Nephron (organoid): ENCODE results near the gene PRR5L.

Experiments
- H3K27ac Mint-ChIP-seq, 3 experiments: 2 replicates each; pipeline ENCODE4 v1.8.0; 2020; ENCODE audit warnings: mixed read lengths in 3 of 3, mild to moderate bottlenecking in 2 of 3, moderate library complexity in 1 of 3
- H3K27me3 Mint-ChIP-seq: 2 replicates; pipeline ENCODE4 v1.8.0; 2021; ENCODE audit warnings: low read depth, mild to moderate bottlenecking, moderate library complexity, mixed read lengths
- H3K36me3 Mint-ChIP-seq: 2 replicates; pipeline ENCODE4 v1.8.0; 2020; ENCODE audit warnings: low read depth, mixed read lengths
- H3K4me1 Mint-ChIP-seq: 2 replicates; pipeline ENCODE4 v1.8.0; 2020; ENCODE audit warnings: mixed read lengths
- H3K4me3 Mint-ChIP-seq, 3 experiments: 2 replicates each; pipeline ENCODE4 v1.8.0; 2020; ENCODE audit warnings: mild to moderate bottlenecking in 3 of 3, mixed read lengths in 3 of 3, moderate library complexity in 2 of 3
- H3K9me3 Mint-ChIP-seq: 2 replicates; pipeline ENCODE4 v1.8.0; 2020; ENCODE audit warnings: mixed read lengths
- CTCF ChIP-seq, 3 experiments: fragments of 200-600 bp; sonication (generic); IDR thresholded peaks; one replicate each; pipeline ENCODE4 v1.5.0; 2021; ENCODE audit warnings: antibody characterized with exemption in 3 of 3; ENCODE audit not compliant: unreplicated experiment in 3 of 3

PRR5L gene

DNA sequence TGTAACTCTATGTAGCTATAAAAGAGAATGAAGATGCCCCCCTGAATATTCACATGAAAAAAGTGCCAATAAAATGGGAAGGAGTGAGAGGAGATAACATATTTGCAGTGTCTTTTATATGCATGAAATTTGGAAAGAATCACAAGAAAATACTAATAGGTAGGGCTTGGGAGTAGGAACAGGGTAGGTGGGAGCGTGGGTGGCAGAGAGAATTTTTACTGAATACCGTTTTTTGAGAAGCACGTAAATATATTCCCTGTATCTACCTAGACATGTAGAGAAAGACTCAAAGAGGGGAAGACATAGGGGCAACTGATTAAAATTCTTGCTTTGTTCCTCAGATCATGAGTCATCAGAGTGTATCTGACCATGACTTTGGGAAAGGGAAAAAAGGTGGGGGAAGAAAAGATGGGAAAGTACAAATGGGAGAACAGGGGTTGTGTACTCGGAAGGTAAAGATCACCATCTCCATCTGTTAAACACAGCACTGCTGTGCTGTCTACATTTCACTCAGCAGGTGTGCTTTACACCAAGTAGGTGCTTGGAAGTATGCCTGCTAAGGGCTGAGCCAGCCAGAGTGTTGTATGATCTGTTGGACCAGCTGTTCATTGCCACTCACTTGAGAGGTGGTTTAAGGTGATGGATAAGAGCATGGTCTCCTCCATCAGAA is 16.0 kb downstream of the PRR5L start:
- Mint-ChIP-seq H3K4me3 (no peak overlapping the region), H3K36me3 (no peaks in the 10 kb centered on the region), H3K27me3 (peaks cover 13% of the 10 kb centered on the region), H3K27ac (no peak overlapping the region), H3K9me3 (no peaks in the 10 kb centered on the region), H3K4me1 (peaks cover 29% of the 10 kb centered on the region)
- no peak for TF ChIP-seq CTCF (IDR thresholded peaks at IDR 0.05; ENCODE audit: unreplicated experiment in 3 of 3)

DNA sequence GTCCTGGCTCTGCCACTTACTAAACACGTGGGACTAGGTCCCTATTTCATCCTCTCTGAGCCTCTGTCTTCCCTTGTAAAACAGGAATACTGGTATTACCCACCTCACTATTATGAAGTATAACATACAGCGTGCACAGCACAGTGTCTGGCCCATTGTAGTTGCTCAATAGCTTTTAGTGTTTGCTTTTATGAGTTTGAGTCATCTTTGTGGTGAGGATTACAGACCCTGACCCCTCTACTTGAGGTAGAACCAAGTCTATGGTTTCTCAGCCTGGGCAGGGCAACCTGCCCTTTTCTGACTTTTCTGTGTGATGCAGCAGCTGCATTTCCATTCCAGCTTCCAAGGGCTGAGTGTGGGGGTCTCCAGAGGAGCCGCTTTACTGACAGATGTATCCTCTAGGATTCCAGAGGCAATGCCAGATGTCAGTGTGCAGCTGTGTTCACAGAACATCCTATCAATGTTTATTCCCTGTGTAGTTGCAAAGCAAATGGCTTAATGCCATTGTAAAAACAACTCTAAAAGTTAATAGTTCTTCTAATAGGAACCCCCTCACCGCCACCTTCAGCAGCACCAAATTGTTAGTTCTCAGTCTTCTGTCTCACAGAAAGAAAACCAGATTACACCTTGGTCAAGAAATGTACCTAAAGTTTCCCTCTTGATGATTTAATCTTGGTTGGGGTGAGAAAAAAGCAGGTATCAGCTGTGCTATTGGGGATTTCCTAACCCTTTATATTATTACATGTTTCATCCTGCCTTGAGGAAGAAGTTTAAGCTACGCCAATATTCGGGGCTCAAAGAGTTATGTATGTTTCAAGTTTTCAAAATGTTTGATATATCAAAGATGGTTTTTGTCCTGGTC is 16.8 kb downstream of the PRR5L start:
- Mint-ChIP-seq H3K27ac (no peak overlapping the region), H3K4me3 (no peak overlapping the region), H3K9me3 (no peaks in the 10 kb centered on the region), H3K4me1 (peaks cover 29% of the 10 kb centered on the region), H3K27me3 (peaks cover 13% of the 10 kb centered on the region), H3K36me3 (no peaks in the 10 kb centered on the region)
- TF ChIP-seq CTCF (IDR thresholded peaks at IDR 0.05; ENCODE audit: unreplicated experiment in 3 of 3) = no peak

GRCh38 chr11:36313750-36314433 is 17.8 kb downstream of the PRR5L start:
- H3K4me3 Mint-ChIP-seq = no peak overlapping the region
- H3K27me3 Mint-ChIP-seq = peaks cover 9% of the 10 kb centered on the region
- no peak for TF ChIP-seq CTCF (IDR thresholded peaks at IDR 0.05; ENCODE audit: unreplicated experiment in 3 of 3)
- H3K9me3 Mint-ChIP-seq = no peaks in the 10 kb centered on the region
- H3K27ac Mint-ChIP-seq = no peak overlapping the region
- H3K4me1 Mint-ChIP-seq = peaks cover 29% of the 10 kb centered on the region
- no peaks in the 10 kb centered on the region for H3K36me3 Mint-ChIP-seq

- H3K4me3 Mint-ChIP-seq = no peak overlapping the region
- TF ChIP-seq CTCF (IDR thresholded peaks at IDR 0.05; ENCODE audit: unreplicated experiment in 3 of 3) = no peak
Observed at GRCh38 chr11:36314434-36314767, 18.3 kb downstream of the PRR5L start.

DNA sequence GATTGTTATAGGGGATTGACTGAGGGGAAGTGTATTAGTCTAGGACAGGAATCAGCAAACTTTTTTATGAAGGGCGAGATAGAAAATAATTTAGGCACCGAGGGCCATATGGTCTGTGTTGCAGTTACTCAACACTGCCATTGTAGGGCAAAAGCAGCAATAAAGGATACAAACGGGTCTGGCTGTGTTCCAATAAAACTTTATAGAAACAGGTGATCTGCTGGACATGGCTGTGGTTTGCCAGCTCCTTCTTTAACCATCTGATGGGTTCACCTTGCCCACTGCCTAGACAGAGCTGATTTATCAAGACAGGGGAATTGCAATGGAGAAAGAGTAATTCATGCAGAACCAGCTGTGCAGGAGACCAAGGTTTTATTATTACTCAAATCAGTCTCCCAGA is 20.0 kb downstream of the PRR5L start:
- Mint-ChIP-seq H3K36me3 (no peaks in the 10 kb centered on the region), H3K9me3 (no peaks in the 10 kb centered on the region), H3K4me3 (no peak overlapping the region), H3K27ac (no peak overlapping the region), H3K4me1 (peaks cover 29% of the 10 kb centered on the region), H3K27me3 (peaks cover 4% of the 10 kb centered on the region)
- TF ChIP-seq CTCF (IDR thresholded peaks at IDR 0.05; ENCODE audit: unreplicated experiment in 3 of 3) = no peak

More at GRCh38 chr11:36314434-36314767, 18.3 kb downstream of the PRR5L start:
- H3K36me3 Mint-ChIP-seq = no peaks in the 10 kb centered on the region
- peaks cover 29% of the 10 kb centered on the region for H3K4me1 Mint-ChIP-seq
- no peak overlapping the region for H3K27ac Mint-ChIP-seq
- no peaks in the 10 kb centered on the region for H3K9me3 Mint-ChIP-seq
- peaks cover 9% of the 10 kb centered on the region for H3K27me3 Mint-ChIP-seq
